SIG-M5 treated with dmso at 0.1 percent for 504 hours (cell line): ENCODE results near the gene ZNF692.
"Not testable (repeated sequence)": the region's sequence is repeated elsewhere in the genome, so short reads cannot be mapped to it uniquely, and the experiment has no call there.

ENCODE experiments used
- DNase-seq: peaks from one replicate; lab custom pipeline; 2025; ENCODE audit not compliant: unreplicated experiment; lab: John Stamatoyannopoulos, UW

Gene ZNF692, protein sequence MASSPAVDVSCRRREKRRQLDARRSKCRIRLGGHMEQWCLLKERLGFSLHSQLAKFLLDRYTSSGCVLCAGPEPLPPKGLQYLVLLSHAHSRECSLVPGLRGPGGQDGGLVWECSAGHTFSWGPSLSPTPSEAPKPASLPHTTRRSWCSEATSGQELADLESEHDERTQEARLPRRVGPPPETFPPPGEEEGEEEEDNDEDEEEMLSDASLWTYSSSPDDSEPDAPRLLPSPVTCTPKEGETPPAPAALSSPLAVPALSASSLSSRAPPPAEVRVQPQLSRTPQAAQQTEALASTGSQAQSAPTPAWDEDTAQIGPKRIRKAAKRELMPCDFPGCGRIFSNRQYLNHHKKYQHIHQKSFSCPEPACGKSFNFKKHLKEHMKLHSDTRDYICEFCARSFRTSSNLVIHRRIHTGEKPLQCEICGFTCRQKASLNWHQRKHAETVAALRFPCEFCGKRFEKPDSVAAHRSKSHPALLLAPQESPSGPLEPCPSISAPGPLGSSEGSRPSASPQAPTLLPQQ

DNA sequence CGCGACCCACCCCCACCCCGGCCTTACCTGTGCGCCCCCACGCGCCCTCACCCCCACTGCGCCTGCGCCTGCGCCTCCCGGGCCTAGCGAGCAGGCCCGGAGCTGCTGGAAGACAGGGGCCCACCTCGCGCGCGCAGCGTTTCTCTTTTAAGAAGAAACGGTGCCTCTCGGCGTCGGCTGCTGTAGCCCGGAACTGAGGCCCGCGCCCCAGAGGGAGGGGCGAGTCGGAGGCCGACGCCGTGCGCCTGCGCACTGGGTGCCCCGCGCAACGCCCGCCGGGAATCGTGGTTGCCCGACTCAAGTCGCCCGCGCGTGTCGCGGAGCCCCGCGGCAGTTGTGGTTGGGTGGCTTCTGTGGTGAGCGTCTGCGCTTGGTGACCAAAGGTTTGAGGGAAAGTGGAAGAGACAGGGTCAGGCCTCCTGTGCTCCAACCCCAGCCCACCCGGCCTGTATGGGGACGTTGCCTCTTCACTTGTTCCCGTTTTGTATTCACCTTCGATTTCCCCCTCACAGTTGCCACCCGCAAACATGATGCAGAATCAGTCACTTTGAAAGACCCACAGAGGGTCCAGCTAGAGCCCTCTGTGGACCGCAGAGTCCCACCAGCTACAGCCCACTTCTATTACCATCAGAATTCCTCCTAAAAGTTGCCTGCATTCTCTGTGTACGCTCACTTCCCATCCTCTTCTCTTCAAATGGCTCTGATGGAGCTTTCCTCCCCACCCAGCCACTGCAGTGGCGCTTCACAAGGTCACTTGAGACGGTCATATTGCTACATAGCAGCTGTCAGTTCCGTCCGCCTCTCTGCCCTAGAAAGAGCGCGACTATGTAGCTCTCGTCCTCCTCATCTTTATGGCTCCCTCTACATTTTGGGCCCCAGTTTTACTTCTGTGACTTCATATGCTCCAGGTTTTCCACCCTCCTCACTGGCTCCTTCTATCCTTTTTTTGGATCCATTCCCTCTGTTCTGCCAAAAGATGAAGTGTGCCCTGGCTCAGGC lies at the start of gene ZNF692:
TSS of gene ZNF692 (minus strand) at position 195 of the 999 bp plus-strand sequence. CDS start 776 bp downstream, outside the sequence.
- DNase-seq = peak; percentile 98

DNA sequence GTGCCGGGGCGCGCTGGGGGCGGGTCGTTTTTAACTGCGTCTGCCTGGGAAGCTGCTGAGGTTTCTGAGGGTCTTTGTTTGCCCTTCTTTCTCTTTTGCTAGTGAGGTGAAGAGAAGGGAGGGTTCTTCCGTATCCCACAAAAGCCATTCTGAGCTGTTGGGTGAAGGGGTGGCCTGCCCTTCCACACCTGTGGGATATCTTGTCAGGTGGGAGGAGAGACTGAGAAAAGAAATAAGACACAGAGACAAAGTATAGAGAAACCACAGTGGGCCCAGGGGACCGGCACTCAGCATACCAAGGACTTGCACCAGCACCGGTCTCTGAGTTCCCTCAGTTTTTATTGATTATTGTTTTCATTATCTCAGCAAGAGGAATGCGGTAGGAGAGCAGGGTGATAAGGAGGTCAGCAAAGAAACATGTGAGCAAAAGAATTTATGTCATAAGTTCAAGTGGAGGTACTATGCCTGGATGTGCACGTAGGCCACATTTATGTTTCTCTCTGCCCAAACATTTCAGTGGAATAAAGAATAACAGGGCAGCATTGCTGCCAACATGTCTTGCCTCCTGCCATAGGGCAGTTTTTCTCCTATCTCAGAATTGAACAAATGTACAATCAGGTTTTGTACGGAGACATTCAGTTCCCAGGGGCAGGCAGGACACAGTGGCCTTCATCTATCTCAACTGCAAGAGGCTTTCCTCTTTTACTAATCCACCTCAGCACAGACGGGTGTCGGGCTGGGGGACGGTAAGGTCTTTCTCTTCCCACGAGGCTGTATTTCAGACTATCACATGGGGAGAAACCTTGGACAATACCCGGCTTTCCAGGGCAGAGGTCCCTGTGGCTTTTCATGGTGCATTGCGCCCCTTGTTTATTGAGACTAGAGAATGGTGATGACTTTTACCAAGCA lies 48.1 kb upstream of the ZNF692 start:
- DNase-seq = no peak

DNA sequence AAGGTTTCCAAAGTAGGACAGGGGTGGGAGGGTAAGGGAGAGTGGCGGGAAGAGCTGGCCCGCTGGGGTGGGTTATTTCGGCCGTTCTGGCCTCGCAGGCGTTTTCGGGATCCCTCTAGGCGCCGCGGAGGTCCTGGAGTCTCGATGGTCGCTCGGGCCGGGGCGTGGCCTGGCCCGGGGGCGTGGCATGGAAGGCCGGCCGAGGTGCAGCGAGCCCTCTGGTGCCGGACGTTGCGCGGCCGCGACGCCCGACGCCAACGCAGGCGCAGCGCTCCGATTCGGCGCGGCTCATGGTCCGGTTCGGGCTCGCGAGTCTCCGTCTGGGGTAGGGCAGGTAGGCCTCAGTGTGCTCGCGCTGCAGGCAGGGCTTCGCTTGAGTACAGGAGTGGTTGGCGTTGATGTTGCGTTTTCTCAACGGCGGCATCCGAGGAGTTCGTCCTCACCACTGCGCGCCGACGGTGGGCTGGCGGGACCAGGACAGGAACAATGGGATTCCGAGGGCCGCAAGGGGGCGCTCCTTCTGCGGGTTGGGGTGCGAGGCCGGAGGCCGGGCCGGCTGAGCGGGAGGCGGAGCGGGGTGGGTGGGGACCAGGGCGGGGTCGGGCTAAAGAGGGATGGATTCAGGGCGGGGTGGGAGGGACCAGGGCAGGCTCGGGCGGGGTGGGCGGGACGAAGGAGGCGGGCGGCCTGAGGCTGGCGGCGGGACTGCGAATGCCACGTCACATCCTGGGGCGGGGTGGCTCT lies 47.3 kb upstream of the ZNF692 start, which contains the start of gene PGBD2:
TSS of gene PGBD2 (plus strand) at position 227 of the 744 bp plus-strand sequence. CDS start 7,628 bp downstream, outside the sequence.
- DNase-seq = peak; percentile 89

DNA sequence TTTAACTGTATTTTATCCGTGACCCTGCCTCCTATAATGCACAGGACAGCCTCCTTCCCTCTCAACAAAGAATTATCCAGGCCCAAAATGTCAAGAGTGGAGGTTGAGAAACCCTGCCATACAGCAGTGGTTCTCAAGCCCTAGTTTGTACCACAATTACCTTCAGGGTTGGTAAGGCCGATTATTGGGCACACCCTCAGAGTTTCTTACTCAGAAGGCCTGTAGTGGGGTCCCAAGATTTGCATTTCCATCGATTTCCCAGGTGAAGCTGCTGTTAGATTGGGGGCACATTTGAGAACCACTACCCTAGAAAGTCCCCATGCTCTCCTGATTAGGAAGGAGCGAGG lies 46.8 kb upstream of the ZNF692 start:
- no peak for DNase-seq

DNA sequence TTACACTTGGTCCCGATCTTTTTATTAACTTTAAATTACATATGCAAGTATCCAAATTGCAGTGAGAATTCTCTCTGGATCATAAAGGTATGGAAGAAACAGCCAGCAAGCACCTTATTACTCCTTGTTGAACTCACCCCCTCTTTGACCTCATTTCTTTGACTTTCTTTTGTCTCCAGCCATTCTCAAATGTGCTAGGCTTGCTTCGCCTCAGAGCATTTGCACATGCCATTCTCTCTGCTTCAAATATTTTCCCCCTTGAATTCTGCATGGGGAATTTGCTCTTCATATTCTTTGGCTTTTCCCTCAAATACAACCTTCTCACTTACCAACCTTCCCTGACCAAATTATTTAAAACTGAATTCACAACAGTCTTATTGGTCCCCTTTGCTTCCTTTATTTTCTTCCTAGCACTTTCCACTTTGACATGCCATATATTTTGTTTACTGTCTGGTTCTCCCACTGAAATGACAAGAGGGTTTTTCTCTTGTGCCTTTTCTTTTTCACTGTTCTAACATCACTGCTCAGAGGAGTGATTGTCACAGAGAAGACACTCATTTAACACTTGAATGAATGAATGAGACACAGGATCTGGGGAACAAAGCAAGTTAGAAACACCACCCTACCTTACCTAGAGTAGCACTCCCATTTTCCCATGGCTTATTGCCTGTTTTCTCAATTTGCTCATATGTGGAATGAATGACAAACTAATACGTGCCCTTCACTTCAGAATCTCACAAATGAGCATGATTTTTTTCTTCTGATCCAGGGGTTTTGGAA lies 45.7 kb upstream of the ZNF692 start:
- DNase-seq = no peak

DNA sequence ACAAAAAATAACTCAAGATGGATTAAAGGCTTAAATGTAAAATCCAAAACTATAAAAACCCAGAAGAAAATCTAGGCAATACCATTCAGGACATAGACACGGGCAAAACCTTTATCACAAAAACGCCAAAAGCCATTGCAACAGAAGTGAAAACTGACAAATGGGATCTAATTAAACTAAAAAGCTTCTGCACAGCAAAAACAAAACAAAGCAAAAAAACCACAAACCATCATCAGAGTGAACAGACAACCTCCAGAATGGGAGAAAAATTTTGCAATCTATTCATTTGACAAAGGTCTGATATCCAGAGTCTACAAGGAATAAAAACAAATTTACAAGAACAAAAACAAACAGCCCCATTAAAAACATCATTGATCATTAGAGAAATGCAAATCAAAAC lies 42.7 kb upstream of the ZNF692 start:
- DNase-seq = no peak

DNA sequence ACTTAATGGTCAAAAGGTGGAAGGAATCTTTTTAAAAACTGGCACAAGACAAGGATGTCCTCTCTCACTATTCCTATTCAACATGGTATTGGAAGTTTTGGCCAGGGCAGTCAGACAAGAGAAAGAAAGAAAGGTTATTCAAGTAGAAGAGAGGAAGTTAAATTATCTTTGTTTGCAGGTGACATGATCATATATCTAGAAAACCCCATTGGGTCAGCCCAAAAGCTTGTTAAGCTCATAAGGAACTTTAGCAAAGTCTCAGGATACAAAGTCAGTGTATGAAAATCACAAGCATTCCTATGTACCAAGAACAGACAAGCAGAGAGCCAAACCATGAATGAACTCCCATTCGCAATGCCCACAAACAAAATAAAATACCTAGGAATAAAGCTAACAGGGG lies 41.8 kb upstream of the ZNF692 start:
- DNase-seq = no peak

DNA sequence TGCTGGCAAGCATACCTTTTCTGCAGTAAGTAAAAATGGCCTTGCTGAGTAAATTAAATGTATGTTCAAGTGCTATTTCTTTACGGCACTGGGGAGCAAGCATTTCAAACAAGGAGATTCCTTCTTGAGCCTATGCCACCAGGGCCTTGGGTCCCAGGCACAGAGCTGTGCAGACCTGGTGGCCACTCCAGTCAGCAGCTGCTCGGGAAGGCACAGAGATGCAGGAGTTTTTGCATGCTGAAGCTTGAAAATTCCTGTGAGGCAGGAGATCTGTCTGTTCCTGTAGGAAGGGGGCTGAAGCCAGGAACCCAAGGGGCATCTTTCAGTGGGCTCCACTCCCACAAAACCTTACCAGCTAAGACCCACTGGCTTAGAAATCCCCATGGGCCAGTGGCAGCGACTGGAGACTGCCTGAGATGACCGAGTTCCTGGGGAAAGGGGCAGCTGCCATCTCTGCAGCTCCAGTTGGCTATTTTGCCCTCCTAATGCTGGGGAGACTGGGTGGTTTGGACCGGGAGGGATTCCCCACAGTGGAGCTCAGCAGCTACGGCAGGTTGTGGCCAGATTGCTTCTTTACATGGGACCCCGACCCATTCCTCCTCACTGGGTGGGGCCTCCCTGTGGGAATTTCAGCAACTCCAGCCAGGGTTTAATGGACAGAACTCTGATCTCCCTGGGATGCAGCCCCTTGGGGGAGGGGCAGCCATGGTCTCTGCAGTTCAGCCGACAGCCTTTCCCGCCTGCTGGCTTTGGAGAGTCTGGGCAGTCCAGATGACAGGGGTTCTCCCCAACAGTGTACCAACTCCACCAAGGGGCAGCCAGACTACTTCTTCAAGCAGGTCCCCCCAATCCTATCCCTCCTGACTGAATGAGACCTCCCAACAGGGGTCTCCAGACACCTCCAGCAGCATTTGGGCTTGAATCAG lies 38.8 kb upstream of the ZNF692 start:
- DNase-seq = no peak

DNA sequence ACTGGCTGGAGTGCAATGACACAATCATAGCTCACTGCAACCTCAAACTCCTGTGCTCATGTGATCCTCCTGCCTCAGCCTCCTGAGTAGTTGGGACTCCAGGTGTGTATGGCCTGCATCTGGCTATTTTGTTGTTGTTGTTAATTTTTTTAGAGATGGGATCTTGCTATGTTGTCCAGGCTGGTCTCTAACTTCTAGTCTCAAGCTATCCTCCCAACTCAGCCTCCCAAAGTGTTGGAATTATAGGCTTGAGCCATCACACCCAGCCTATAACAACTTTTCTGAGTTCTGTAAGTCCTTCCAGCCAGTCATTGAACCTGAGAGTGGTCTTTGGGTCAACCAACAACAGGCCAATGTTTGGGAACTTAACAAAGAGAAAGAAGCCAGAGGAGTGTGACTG lies 36.0 kb upstream of the ZNF692 start:
- DNase-seq = no peak

DNA sequence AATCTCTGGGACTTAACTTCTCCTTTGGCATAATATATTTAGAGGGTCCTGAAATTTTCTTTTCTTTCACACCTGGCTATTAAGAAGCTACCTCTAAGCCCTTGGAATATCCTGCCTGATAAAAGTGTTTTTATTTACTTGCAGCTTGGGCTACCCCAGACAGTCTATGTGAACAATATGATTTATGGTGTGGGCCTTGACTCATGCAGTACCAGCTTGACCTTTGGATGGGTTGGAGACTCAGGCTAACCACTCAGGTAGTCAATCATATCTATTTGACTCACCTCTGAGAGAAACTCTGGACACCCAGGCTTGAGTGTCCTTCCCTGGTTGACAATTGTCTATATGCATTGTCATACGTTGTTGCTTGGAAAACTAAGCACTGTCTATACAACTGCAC lies 33.7 kb upstream of the ZNF692 start:
- DNase-seq = no peak

DNA sequence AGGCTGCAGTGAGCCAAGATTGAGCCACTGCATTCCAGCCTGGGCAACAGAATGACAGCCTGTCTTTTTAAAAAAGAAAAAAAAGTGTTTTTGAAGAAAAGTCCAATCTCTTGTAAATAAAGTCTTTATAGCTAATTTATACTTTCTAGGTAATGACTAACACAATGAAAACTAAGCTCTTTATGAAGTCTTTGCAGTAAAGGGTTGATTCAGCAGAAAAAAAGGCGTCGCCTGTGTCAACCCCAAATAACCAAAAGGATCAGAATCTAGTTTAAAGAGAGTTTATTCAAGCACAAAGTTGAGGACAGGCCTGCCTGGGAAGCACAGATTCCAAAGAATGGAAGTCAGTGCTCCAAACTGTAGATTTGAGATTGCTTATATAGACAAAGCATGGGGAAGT lies 32.9 kb upstream of the ZNF692 start:
- DNase-seq = no peak

DNA sequence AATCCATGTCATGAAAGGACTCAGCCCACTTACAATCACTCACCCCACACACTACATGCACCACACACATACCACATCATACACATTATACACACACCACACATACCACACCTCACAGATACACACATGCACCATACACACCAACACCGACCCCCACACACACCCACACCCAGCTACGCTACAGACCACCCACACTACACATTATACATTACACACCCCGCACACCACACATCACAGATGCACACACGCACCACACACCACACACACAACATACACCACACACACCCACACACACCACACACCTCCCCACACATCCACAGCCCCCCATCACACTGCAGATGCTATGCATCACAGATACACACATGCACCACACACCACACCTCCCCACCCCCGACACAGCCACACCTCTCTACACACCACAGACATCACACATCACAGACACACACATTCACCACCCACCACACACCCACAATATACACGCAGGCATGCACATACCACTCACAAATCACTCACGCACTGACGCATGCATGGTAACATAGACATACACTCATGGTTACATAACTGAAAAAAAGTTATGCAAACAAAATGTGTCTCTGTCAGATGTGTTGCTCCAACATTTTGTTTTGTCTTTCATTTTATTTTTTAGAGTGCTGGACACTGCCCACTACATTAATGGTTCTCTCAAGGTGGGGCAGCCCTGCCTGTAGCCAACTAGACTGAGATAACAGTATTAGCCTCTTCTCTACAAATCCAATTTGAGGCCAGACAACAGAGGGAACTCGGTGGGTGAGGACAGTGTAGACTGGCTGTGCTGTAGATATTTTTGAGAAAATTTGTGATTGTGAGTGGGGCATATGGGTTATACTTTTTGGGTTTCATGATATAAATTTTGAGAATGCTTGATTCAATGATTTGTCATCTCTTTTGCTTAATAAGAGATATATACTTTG lies 31.9 kb upstream of the ZNF692 start:
- no peak for DNase-seq

DNA sequence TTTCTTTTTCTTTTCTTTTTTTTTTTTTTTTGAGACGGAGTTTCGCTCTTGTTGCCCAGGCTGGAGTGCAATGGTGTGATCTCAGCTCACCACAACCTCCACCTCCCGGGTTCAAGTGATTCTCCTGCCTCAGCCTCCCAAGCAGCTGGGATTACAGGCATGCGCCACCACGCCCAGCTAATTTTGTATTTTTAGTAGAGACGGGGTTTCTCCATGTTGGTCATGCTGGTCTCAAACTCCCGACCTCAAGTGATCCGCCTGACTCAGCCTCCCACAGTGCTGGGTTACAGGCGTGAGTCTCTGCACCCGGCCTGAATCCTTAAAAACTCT lies 31.0 kb upstream of the ZNF692 start:
- DNase-seq = not testable (repeated sequence)

DNA sequence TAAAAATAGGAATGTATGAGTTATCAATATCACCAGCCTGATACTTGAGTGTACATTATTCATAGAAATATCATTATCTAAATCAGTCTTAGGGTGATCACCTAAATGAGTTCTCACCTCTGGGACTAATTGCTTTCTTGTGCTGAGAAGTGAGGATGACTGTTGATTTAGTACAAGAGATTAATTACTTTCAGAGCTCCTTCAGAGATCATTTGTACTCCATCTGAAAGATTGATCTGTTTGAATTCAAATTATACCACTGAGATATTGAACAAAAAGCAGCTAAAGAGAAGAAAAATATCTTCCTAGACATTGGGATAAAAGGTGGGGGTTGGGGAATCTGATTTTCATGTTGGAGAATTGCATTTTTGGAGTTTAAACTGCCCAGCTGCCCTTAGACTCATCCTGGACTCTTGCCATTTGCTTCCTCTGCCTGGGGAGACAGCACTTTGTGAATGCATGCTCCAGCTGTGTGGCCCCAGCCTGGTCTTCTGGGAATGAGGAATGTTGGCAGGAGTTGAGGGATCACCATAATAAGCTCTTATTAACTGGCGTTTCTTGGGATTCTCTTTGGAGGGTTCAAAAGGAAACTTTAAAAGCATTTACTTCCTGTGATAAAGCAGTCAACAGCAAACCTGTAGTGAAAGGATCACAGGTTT lies 27.5 kb upstream of the ZNF692 start:
- no peak for DNase-seq

DNA sequence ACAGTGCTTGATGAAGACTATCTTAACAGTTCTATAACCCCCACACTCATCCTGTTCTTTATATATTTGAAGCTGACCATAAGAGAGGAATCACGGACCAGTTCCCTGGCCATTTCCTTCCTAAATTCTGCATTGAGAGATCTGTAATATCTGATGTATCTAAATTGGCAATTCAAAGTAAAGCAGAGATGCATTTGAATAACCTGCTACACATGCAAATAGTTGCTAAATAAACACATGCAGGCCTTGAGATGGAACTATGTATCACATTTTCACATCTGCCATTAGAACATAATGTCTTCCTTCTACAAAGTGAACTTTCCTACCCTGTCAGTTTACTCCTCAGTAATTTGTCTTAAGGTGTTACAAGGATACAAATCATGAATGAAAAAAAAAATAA lies 26.8 kb upstream of the ZNF692 start:
- DNase-seq = no peak

DNA sequence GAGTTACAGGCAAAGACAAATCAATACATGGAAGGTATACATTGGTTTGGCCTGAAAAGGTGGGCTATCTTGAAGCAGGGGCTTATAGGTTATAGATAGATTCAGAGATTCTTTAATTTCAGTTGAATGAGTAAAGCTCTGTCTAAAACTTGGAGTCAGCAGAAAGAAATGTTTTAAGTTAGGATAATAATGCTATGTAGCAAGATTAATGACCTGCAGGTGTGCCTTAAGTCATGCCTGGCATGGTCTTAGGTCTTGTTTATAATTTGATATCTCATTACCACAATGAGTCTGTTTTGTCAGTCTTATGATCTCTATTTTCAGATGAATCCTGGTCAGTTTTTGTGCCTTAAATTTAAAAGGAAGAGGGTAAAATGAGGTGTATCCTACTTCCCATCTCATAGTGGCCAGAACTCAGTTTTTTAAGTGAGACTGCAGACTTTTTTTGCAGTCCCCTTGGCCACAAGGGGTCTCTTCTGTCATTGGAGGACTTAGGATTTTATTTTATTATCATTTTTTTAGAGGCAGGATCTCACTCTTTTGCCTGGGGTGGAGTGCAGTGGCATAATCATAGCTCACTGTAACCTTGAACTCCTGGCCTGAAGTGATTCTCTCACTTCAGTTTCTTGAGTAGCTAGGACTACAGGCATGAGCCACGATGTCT lies 25.9 kb upstream of the ZNF692 start:
- no peak for DNase-seq
